GM18867 (cell line): Measurements from ENCODE around the gene PAK6.

Experiments
- ATAC-seq: cut with Tn5 transposase; IDR thresholded peaks from one replicate; pipeline ENCODE4 v1.9.1; 2021; ENCODE audit warnings: mild to moderate bottlenecking, moderate library complexity; ENCODE audit not compliant: unreplicated experiment

Gene PAK6

GRCh38 chr15:40238532-40239403 is at the start of gene PAK6:
PAK6 (plus strand) TSS chr15:40239063; CDS start chr15:40264786, 25,723 bp downstream.
- no peak for ATAC-seq

GRCh38 chr15:40190591-40190990 is 48.3 kb upstream of the PAK6 start:
- ATAC-seq, result no peak

GRCh38 chr15:40192942-40193341 is 45.9 kb upstream of the PAK6 start:
- ATAC-seq, result no peak

- ATAC-seq, result no peak
Measured at GRCh38 chr15:40197434-40197833, 41.4 kb upstream of the PAK6 start.

GRCh38 chr15:40198355-40199085 is 40.3 kb upstream of the PAK6 start:
- no peak for ATAC-seq

GRCh38 chr15:40204100-40204499 is 34.8 kb upstream of the PAK6 start:
- no peak for ATAC-seq

GRCh38 chr15:40217166-40217824 is 21.6 kb upstream of the PAK6 start:
- ATAC-seq, result peak; percentile 59

- ATAC-seq, result no peak
Measured at GRCh38 chr15:40219801-40220200, 19.1 kb upstream of the PAK6 start.

- ATAC-seq, result no peak
Measured at GRCh38 chr15:40222131-40222530, 16.7 kb upstream of the PAK6 start.

GRCh38 chr15:40226736-40227135 is 12.1 kb upstream of the PAK6 start:
- ATAC-seq, result peak; percentile 59

- no peak for ATAC-seq
Measured at GRCh38 chr15:40229316-40229715, 9.5 kb upstream of the PAK6 start.

- ATAC-seq, result no peak
Measured at GRCh38 chr15:40229956-40230355, 8.9 kb upstream of the PAK6 start.

- no peak for ATAC-seq
Measured at GRCh38 chr15:40232625-40233070, 6.2 kb upstream of the PAK6 start.

- ATAC-seq, result no peak
Measured at GRCh38 chr15:40233727-40234577, 4.9 kb upstream of the PAK6 start.

- no peak for ATAC-seq
Measured at GRCh38 chr15:40234783-40235182, 4.1 kb upstream of the PAK6 start.

- ATAC-seq, result no peak
Measured at GRCh38 chr15:40235201-40235885, 3.5 kb upstream of the PAK6 start.

- ATAC-seq, result no peak
Measured at GRCh38 chr15:40239404-40239692, 485 bp downstream of the PAK6 start.

- ATAC-seq, result no peak
Measured at GRCh38 chr15:40239693-40240618, 1.1 kb downstream of the PAK6 start.

GRCh38 chr15:40240619-40241221 is 1.9 kb downstream of the PAK6 start:
- no peak for ATAC-seq
